GM23248 (cell line): Measurements from ENCODE around the gene TNIP1.

Source experiments
- EZH2 ChIP-seq: fragments of 200-600 bp; sonication (generic); IDR thresholded peaks from 2 replicates; pipeline ENCODE4 v1.6.1; 2018; ENCODE audit warnings: antibody characterized with exemption, mild to moderate bottlenecking; ENCODE audit not compliant: insufficient read depth, poor library complexity, severe bottlenecking
- EZH2phosphoT487 ChIP-seq: fragments of 200-600 bp; sonication (generic); IDR thresholded peaks from 2 replicates; pipeline ENCODE4 v1.6.1; 2018; ENCODE audit warnings: antibody characterized with exemption, moderate library complexity, mild to moderate bottlenecking, low read depth; ENCODE audit not compliant: insufficient read depth

DNA sequence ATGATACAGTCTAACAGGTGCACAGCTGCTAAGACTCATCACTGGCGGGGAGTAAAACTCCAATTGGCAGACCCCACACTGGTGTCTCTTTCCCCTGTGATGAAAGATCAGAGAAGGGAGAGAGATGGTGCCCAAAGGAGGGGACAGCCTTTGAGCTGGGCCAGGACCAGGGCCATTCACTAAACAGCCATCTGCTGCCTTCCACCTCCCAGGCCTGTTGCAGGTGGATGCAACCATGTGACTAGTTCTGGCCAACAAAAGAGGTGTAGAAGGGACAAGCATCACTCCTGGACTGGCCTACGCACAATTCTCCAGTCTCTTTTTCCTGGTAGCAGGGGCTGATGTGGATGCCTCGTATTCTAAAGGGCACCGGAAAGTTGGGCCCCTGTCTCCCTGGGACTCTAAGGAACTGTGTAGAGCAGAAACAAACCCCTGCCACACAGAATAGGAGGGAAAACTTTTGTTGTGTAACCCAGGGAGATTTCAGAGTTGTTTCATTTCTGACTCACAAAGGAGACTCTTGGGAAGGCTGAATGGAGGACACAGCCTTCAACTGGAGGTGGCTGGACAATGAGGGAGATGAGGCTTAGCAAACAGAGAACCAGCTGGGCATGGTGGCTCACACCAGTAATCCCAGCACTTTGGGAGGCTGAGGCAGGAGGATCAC, 26.9 kb downstream of the TNIP1 start:
- no peak for TF ChIP-seq EZH2
- TF ChIP-seq EZH2phosphoT487: no peak
